Measurements from ENCODE around the gene RAB3GAP1. TPM values are rescaled to one million over a fixed set of nuclear protein-coding genes. Genes with fewer than 3 reads are reported as not detected.

Gene RAB3GAP1
- total RNA-seq, 4 donors from 2014 or later: 71.8 to 76.9 (median 72.3) TPM

DNA sequence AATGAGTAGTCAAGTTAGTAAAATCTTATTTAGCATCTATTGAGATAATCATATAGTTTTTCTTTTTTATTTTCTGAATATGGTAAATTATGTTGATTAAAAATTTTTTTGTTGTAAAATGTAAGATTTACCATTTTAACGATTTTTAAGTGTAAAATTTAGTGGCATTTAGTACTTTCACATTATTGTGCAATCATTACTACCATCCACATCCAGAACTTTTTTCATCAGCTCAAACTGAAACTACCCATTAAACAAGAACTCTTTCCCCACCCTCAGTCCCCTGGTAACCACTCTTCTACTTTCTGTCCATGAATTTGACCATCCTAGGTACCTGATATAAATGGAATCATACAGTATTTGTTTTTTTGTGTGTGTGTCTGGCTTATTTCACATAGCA is 11.1 kb downstream of the RAB3GAP1 start:
- H3K4me3 ChIP-seq: no peak overlapping the region
- peaks cover 0 to 24% of the 10 kb centered on the region in 2 donors for H3K36me3 ChIP-seq
- no peak overlapping the region for H3K27ac ChIP-seq
- H3K4me1 ChIP-seq: peaks cover 0 to 52% (median 9%) of the 10 kb centered on the region in 3 donors
- no peaks in the 10 kb centered on the region for H3K27me3 ChIP-seq
- WGBS, 2 donors (ENCODE audit: low coverage in 1 of 2): 86 to 96% methylated on average over 1 of the region's 1 CpG
- H3K9me3 ChIP-seq: no peaks in the 10 kb centered on the region
- TF ChIP-seq POLR2AphosphoS5 (IDR thresholded peaks at IDR 0.05) (no peak), EP300 (IDR thresholded peaks at IDR 0.05) (no peak), POLR2A (IDR thresholded peaks at IDR 0.05) (no peak)
- TF ChIP-seq, protein P1, sequence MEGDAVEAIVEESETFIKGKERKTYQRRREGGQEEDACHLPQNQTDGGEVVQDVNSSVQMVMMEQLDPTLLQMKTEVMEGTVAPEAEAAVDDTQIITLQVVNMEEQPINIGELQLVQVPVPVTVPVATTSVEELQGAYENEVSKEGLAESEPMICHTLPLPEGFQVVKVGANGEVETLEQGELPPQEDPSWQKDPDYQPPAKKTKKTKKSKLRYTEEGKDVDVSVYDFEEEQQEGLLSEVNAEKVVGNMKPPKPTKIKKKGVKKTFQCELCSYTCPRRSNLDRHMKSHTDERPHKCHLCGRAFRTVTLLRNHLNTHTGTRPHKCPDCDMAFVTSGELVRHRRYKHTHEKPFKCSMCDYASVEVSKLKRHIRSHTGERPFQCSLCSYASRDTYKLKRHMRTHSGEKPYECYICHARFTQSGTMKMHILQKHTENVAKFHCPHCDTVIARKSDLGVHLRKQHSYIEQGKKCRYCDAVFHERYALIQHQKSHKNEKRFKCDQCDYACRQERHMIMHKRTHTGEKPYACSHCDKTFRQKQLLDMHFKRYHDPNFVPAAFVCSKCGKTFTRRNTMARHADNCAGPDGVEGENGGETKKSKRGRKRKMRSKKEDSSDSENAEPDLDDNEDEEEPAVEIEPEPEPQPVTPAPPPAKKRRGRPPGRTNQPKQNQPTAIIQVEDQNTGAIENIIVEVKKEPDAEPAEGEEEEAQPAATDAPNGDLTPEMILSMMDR (IDR thresholded peaks at IDR 0.05): no peak
- ATAC-seq: no peak

DNA sequence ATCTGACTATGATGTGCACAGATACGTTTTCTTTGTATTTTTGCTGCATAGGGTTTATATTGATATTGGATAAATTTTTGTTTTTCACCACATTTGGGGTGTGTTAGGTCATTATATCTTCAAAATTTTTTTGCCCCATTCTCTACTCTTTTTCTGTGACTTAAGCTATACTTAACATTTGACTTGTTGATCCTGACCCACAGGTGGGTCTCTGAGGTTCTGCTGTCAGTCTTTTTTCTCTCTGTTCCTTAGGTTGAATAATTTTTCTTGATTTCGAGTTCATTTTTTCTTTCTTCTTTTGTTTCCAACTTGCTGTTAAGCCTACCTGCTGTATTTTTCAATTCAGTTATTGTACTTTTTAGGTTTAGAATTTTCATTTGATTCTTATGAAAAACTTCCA is 12.1 kb downstream of the RAB3GAP1 start:
- TF ChIP-seq, protein P1 (IDR thresholded peaks at IDR 0.05): no peak
- TF ChIP-seq POLR2A (IDR thresholded peaks at IDR 0.05) (no peak), POLR2AphosphoS5 (IDR thresholded peaks at IDR 0.05) (no peak), EP300 (IDR thresholded peaks at IDR 0.05) (no peak)
- Histone ChIP-seq H3K4me1 (peaks cover 0 to 47% (median 9%) of the 10 kb centered on the region in 3 donors), H3K4me3 (no peak overlapping the region), H3K36me3 (peaks cover 0 to 24% of the 10 kb centered on the region in 2 donors), H3K27me3 (no peaks in the 10 kb centered on the region), H3K9me3 (no peaks in the 10 kb centered on the region), H3K27ac (no peak overlapping the region)
- ATAC-seq: no peak
- 67 to 93% methylated on average over 1 to 2 of the region's 2 CpGs for WGBS, 2 donors (ENCODE audit: low coverage in 1 of 2)

DNA sequence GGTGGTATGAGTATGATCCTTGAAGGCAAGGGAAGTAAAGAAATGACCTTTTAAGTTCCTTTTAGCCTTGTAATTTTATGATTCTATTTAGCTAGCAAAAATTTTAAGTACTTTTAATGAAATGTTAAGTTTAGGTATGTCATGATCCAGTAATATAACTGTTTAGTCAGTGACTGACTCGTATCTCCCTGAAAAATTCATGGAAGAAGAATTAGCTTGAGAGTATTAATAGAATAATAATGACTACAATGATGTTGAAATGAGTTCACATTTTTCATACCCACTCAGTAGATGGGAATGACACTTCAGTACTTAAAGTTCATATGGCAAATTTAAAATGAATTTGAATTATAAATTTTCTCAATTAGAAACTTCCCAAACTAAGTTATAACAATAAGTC is 14.6 kb downstream of the RAB3GAP1 start:
- no peaks in the 10 kb centered on the region for H3K27me3 ChIP-seq
- H3K4me3 ChIP-seq: no peak overlapping the region
- TF ChIP-seq, protein P1 (IDR thresholded peaks at IDR 0.05): no peak
- TF ChIP-seq POLR2A (IDR thresholded peaks at IDR 0.05) (no peak), EP300 (IDR thresholded peaks at IDR 0.05) (no peak), POLR2AphosphoS5 (IDR thresholded peaks at IDR 0.05) (no peak)
- WGBS, 2 donors (ENCODE audit: low coverage in 1 of 2): 24 to 27% methylated on average over 1 of the region's 1 CpG
- no peak overlapping the region for H3K27ac ChIP-seq
- no peaks in the 10 kb centered on the region for H3K9me3 ChIP-seq
- H3K36me3 ChIP-seq: peaks cover 0 to 6% of the 10 kb centered on the region in 2 donors
- H3K4me1 ChIP-seq: peaks cover 0 to 42% (median 9%) of the 10 kb centered on the region in 3 donors
- no peak for ATAC-seq

DNA sequence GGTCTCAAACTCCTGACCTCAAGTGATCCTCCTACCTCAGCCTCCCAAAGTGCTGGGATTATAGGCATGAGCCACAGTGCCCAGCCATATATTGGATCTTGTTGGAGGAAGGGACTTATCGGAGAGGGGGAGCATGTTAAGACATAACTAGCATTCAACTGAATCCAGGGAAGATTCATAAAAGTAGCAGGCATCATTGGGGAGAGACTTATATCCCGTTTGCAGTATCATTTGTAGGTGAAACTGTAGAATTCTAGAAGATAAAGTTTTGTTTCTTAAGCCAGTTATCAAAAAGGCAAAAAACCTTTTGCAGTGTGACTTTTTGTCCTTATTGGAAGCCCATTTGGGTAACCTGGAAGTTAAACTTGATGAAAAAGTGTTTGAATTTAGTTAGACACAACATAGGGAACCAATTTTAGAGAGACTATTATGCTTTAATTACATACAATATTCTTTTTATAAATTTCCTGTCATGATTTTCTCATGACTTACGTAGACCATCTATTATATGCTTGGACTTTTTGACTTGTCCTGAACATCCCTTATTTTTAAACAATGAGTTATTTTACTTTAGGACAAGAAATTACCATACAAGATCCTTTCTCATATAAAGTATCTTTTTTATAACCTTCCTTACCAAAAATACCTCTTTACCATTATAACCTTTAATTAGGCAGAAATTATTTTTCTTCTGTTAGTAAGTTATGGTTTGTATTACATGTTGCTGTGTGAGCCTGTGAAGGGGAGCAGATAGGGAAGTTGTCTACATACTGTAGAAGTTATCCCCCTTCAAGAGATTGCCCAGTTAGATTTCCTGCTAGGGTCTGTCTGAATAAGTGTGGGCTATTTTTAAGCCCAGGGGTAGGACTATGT is 20.3 kb downstream of the RAB3GAP1 start:
- no peak overlapping the region for H3K4me3 ChIP-seq
- H3K27ac ChIP-seq: no peak overlapping the region
- no peaks in the 10 kb centered on the region for H3K36me3 ChIP-seq
- no peaks in the 10 kb centered on the region for H3K27me3 ChIP-seq
- no peak for TF ChIP-seq POLR2AphosphoS5 (IDR thresholded peaks at IDR 0.05)
- peaks cover 0 to 14% (median 0%) of the 10 kb centered on the region in 3 donors for H3K4me1 ChIP-seq
- no peaks in the 10 kb centered on the region for H3K9me3 ChIP-seq
- 91 to 100% methylated on average over 2 to 3 of the region's 3 CpGs for WGBS, 2 donors (ENCODE audit: low coverage in 1 of 2)
- no peak for ATAC-seq

DNA sequence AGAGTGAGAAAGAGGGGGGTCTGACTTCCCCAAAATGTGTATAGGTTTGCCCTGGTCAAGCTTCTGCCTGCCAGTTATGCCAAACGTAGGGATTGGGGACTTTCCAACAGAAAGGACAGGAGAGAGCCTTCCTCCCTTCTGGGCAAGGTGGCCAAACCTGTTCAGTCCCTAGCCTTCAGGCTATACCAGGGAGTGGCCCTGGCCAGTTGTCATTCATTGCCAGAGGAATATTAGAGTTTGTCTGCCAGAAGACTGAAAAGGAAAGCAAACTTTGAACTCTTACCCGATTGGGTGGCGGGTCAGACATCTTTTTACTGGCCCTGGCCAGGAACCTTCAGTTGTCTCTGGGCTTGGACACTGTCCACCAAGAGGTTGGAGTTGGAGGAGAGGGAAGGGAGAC is 22.1 kb downstream of the RAB3GAP1 start:
- Histone ChIP-seq H3K27me3 (no peaks in the 10 kb centered on the region), H3K4me3 (no peak overlapping the region), H3K9me3 (no peaks in the 10 kb centered on the region), H3K27ac (no peak overlapping the region), H3K36me3 (peaks cover 0 to 6% of the 10 kb centered on the region in 2 donors), H3K4me1 (peaks cover 0 to 10% (median 0%) of the 10 kb centered on the region in 3 donors)
- 80 to 100% methylated on average over 2 to 3 of the region's 3 CpGs for WGBS, 2 donors (ENCODE audit: low coverage in 1 of 2)
- ATAC-seq: no peak
- TF ChIP-seq EP300 (IDR thresholded peaks at IDR 0.05) (no peak), POLR2AphosphoS5 (IDR thresholded peaks at IDR 0.05) (no peak), POLR2A (IDR thresholded peaks at IDR 0.05) (no peak)
- TF ChIP-seq, protein P1 (IDR thresholded peaks at IDR 0.05): no peak

All from gastroesophageal sphincter (tissue), 4 donors.